ENCODE data around the gene RSAD1. TPM values are rescaled to one million over a fixed set of nuclear protein-coding genes. Genes with fewer than 3 reads are reported as not detected.

RSAD1 gene
- total RNA-seq, 2 donors from 2014 or later, result 26.6 to 35.8 TPM

- no peak overlapping the region for H3K27ac Mint-ChIP-seq
- Histone ChIP-seq H3K27ac (ENCODE audit: low read depth, low read length) (no peak overlapping the region), H3K9me3 (ENCODE audit: control insufficient read depth, low read length) (no peaks in the 10 kb centered on the region), H3K27me3 (ENCODE audit: control insufficient read depth, insufficient read depth, low read length, poor library complexity, severe bottlenecking) (no peaks in the 10 kb centered on the region), H3K4me1 (ENCODE audit: control insufficient read depth, insufficient read depth, low read length) (no peaks in the 10 kb centered on the region), H3K9ac (ENCODE audit: extremely low read depth, low read length, poor library complexity, severe bottlenecking) (no peak overlapping the region), H3K4me3 (ENCODE audit: low read length) (no peak overlapping the region), H3K36me3 (ENCODE audit: control insufficient read depth, insufficient read depth, low read length) (no peaks in the 10 kb centered on the region)
- 97 to 100% methylated on average over 1 of the region's 4 CpGs for WGBS, 2 experiments (ENCODE audit: insufficient coverage in 1 of 2, insufficient read length in 1 of 2)
- TF ChIP-seq CTCF (conservative IDR thresholded peaks at IDR 0.05), result no peak
- DNase-seq, result no peak
- no peak overlapping the region for H3K4me3 Mint-ChIP-seq
- H3K4me1 Mint-ChIP-seq, result peaks cover 14% of the 10 kb centered on the region
- peaks cover 22% of the 10 kb centered on the region for H3K36me3 Mint-ChIP-seq (ENCODE audit: low read depth)
- H3K27me3 Mint-ChIP-seq (ENCODE audit: insufficient read depth), result no peaks in the 10 kb centered on the region
- no peaks in the 10 kb centered on the region for H3K9me3 Mint-ChIP-seq
Observed at GRCh38 chr17:50439008-50439407, 39.7 kb upstream of the RSAD1 start.

- TF ChIP-seq CTCF (conservative IDR thresholded peaks at IDR 0.05), result no peak
- peaks cover 20% of the 10 kb centered on the region for H3K36me3 Mint-ChIP-seq (ENCODE audit: low read depth)
- no peak overlapping the region for H3K27ac Mint-ChIP-seq
- H3K4me3 Mint-ChIP-seq, result no peak overlapping the region
- WGBS, 2 experiments (ENCODE audit: insufficient coverage in 1 of 2, insufficient read length in 1 of 2), result 91 to 92% methylated on average over 2 to 4 of the region's 4 CpGs
- no peaks in the 10 kb centered on the region for H3K36me3 ChIP-seq (ENCODE audit: control insufficient read depth, insufficient read depth, low read length)
- no peaks in the 10 kb centered on the region for H3K27me3 ChIP-seq (ENCODE audit: control insufficient read depth, insufficient read depth, low read length, poor library complexity, severe bottlenecking)
- no peak for DNase-seq
- no peak overlapping the region for H3K27ac ChIP-seq (ENCODE audit: low read depth, low read length)
- H3K9me3 Mint-ChIP-seq, result no peaks in the 10 kb centered on the region
- peaks cover 21% of the 10 kb centered on the region for H3K4me1 Mint-ChIP-seq
- H3K4me3 ChIP-seq (ENCODE audit: low read length), result no peak overlapping the region
- H3K27me3 Mint-ChIP-seq (ENCODE audit: insufficient read depth), result no peaks in the 10 kb centered on the region
- H3K4me1 ChIP-seq (ENCODE audit: control insufficient read depth, insufficient read depth, low read length), result no peaks in the 10 kb centered on the region
- H3K9ac ChIP-seq (ENCODE audit: extremely low read depth, low read length, poor library complexity, severe bottlenecking), result no peak overlapping the region
- H3K9me3 ChIP-seq (ENCODE audit: control insufficient read depth, low read length), result no peaks in the 10 kb centered on the region
Observed at GRCh38 chr17:50440172-50440837, 38.4 kb upstream of the RSAD1 start.

- H3K27ac Mint-ChIP-seq, result no peak overlapping the region
- 90 to 98% methylated on average over 8 to 10 of the region's 10 CpGs for WGBS, 2 experiments (ENCODE audit: insufficient coverage in 1 of 2, insufficient read length in 1 of 2)
- no peak overlapping the region for H3K27ac ChIP-seq (ENCODE audit: low read depth, low read length)
Observed at GRCh38 chr17:50440838-50441829, 37.5 kb upstream of the RSAD1 start.

More at GRCh38 chr17:50440838-50441829, 37.5 kb upstream of the RSAD1 start:
- Mint-ChIP-seq H3K36me3 (ENCODE audit: low read depth) (peaks cover 18% of the 10 kb centered on the region), H3K27me3 (ENCODE audit: insufficient read depth) (no peaks in the 10 kb centered on the region), H3K9me3 (no peaks in the 10 kb centered on the region), H3K4me3 (no peak overlapping the region), H3K4me1 (peaks cover 21% of the 10 kb centered on the region)
- no peak for DNase-seq
- no peak overlapping the region for H3K9ac ChIP-seq (ENCODE audit: extremely low read depth, low read length, poor library complexity, severe bottlenecking)
- H3K9me3 ChIP-seq (ENCODE audit: control insufficient read depth, low read length), result no peaks in the 10 kb centered on the region
- no peak overlapping the region for H3K4me3 ChIP-seq (ENCODE audit: low read length)
- TF ChIP-seq CTCF (conservative IDR thresholded peaks at IDR 0.05), result no peak
- no peaks in the 10 kb centered on the region for H3K36me3 ChIP-seq (ENCODE audit: control insufficient read depth, insufficient read depth, low read length)
- H3K27me3 ChIP-seq (ENCODE audit: control insufficient read depth, insufficient read depth, low read length, poor library complexity, severe bottlenecking), result no peaks in the 10 kb centered on the region
- H3K4me1 ChIP-seq (ENCODE audit: control insufficient read depth, insufficient read depth, low read length), result no peaks in the 10 kb centered on the region

Data from endodermal cell (in vitro differentiated cells).